C4-2B (cell line): Measurements from ENCODE around the gene CWF19L2.

ENCODE experiments used
- H3K27ac ChIP-seq: fragments of 450-650 bp; 2 replicates; pipeline ENCODE4 v1.5.1; 2017
- CTCF ChIP-seq: fragments of 450-650 bp; conservative IDR thresholded peaks from 2 replicates; pipeline ENCODE4 v1.5.1; 2017; ENCODE audit warnings: mild to moderate bottlenecking
- ZFX ChIP-seq: fragments of 450-650 bp; IDR thresholded peaks from 2 replicates; pipeline ENCODE4 v1.6.1; 2017

Gene CWF19L2

GRCh38 chr11:107457205-107457557 lies 444 bp downstream of the CWF19L2 start:
- TF ChIP-seq ZFX (no peak), CTCF (no peak)
- H3K27ac ChIP-seq, result peak overlapping the region; percentile 46

- TF ChIP-seq CTCF (no peak), ZFX (no peak)
- no peak overlapping the region for H3K27ac ChIP-seq
Observed at GRCh38 chr11:107453594-107454286, 3.9 kb downstream of the CWF19L2 start.

- H3K27ac ChIP-seq, result no peak overlapping the region
- TF ChIP-seq ZFX (no peak), CTCF (no peak)
Observed at GRCh38 chr11:107446822-107447431, 10.7 kb downstream of the CWF19L2 start.

- TF ChIP-seq CTCF, result no peak
- no peak for TF ChIP-seq ZFX
- peak overlapping the region; percentile 57; the same call in 1 of the 2 replicates for H3K27ac ChIP-seq
Observed at GRCh38 chr11:107442715-107443215, 14.9 kb downstream of the CWF19L2 start.

GRCh38 chr11:107439586-107440167 lies 17.9 kb downstream of the CWF19L2 start:
- TF ChIP-seq ZFX, result no peak
- TF ChIP-seq CTCF, result no peak

GRCh38 chr11:107438148-107438547 lies 19.5 kb downstream of the CWF19L2 start:
- no peak for TF ChIP-seq ZFX
- peak; percentile 26 for TF ChIP-seq CTCF
- H3K27ac ChIP-seq, result no peak overlapping the region

More at GRCh38 chr11:107439586-107440167, 17.9 kb downstream of the CWF19L2 start:
- H3K27ac ChIP-seq, result no peak overlapping the region

GRCh38 chr11:107430525-107430924 lies 27.1 kb downstream of the CWF19L2 start:
- TF ChIP-seq CTCF (no peak), ZFX (no peak)
- no peak overlapping the region for H3K27ac ChIP-seq
